GM12865 (cell line): ENCODE results near the gene LDLRAD3.

ENCODE experiments used
- DNase-seq: peaks from one replicate; pipeline ENCODE4 v3.0.0; 2010; ENCODE audit warnings: low read depth
- H3K4me3 ChIP-seq: 2 replicates; pipeline ENCODE4 v1.5.1; 2011; ENCODE audit warnings: mild to moderate bottlenecking, low read depth, low read length, control low read depth
- CTCF ChIP-seq: IDR thresholded peaks from 2 replicates; pipeline ENCODE4 v1.5.1; 2011; ENCODE audit warnings: low read length, control low read depth, low read depth, inconsistent platforms; ENCODE audit not compliant: insufficient read depth; ENCODE audit errors: missing control alignments

The LDLRAD3 gene

GRCh38 chr11:36030731-36031281 is 86.9 kb downstream of the LDLRAD3 start:
- TF ChIP-seq CTCF, result no peak
- H3K4me3 ChIP-seq, result no peak overlapping the region
- DNase-seq, result no peak

DNA sequence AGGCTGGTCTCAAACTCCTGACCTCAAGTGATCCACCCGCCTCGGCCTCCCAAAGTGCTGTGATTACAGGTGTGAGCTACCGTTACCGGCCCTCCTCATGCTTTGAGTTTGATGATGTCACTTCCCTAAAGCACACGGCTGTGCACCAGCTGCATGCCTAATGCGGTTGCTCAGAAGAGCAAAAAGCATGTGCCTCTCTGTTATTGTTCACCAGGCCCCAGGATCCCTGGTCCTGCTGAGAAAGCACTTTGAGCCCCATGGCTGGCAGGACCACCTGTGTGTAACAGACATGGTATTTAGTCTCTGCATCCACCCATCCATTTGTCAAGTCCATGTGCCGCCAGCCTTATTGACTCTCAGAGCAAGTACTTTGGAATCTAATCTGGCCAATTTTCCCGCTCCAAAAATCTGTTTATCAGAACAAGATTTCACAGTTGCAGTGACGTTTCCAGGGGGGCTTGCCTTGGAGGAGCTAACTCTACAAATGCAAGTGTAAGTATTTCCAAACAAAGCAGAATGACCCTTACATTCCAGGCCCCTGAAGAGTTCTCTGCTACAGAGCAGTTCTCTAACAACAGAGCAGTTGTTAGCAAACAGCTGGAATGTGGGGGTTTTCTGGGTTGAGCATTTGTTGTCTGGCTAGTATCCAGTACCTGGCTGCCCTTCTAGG is 89.4 kb downstream of the LDLRAD3 start:
- no peak for TF ChIP-seq CTCF
- H3K4me3 ChIP-seq, result no peak overlapping the region
- no peak for DNase-seq

DNA sequence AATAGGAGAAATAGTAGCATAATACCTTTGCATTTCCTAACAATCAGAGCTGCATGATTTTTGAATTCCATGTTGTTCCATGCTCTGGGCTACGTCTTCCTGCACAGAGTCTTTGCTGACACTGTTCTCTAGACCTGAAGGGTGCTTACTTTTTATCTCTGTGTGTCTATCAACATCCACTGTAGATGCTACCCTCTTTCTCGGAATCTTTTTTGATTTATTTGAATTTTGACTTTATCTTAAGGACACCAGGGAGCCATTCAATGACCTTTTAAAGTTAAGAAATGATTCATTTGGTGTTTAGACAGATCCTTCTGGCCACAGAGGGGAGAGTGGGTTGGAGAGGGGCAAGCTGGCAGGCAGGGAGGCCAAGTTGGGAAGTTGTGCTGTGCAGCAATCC is 90.1 kb downstream of the LDLRAD3 start:
- no peak for TF ChIP-seq CTCF
- DNase-seq, result no peak
- no peak overlapping the region for H3K4me3 ChIP-seq

DNA sequence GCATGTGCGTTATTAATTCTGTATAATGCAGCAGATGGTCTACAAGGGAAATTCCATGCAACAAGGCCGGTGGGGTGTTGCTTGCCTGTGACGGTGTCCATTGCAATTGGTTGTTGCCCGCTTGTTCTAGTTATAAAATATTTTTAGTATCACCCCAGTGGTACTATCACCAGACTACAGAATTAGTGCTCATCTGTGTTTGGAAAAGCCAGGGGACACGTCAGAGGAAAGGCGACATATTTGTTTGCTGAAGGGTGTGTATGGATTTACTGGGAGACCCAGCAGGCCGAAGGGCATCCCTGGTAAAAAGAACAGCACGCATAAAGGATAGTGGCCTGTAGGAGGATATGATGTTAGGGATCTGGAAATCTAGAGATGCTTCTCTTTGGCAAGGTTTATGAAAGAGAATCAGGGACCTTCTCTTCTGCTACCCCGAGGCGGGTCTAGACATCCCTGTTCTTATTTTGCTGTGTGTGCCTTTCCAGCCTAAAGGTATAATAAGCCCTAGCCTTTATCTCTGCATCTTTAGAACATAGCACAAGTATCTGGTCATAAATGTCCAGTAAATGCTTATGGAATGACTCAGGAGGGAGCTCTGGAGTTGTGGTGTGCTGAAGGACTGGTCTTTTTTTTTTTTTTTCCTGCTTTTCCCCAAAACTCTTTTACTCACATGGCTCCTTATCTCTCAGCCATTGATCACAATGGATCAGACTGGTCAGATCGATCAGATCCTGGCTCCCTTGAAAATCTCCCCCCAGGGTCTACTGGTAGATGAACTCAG is 90.9 kb downstream of the LDLRAD3 start:
- no peak for DNase-seq
- H3K4me3 ChIP-seq, result no peak overlapping the region
- no peak for TF ChIP-seq CTCF

DNA sequence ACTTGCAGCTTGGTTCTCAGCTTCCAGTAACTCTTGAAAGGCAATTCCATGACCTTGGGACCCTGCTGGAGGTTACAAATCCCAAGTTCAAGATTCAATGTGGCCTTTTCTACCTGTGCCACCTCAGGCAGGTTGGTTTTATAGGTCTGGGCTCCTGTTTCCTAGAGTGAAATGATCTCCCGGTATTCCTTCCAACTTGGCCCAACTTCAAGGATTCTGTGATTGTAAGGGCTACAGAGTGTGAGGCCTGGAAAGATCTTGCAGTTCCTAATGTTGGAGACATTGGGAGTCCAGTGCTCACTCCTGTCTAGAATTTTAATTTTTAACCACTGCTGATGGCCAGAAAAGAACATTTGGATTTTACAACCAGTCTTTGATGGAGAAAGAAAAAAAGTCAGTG is 91.6 kb downstream of the LDLRAD3 start:
- TF ChIP-seq CTCF, result no peak
- H3K4me3 ChIP-seq, result no peak overlapping the region
- DNase-seq, result no peak

GRCh38 chr11:36035999-36036398 is 92.1 kb downstream of the LDLRAD3 start:
- no peak for DNase-seq
- no peak for TF ChIP-seq CTCF
- no peak overlapping the region for H3K4me3 ChIP-seq
